GM21528 (cell line): ENCODE results near the gene NKIRAS1.
"Not testable (repeated sequence)": the region's sequence is repeated elsewhere in the genome, so short reads cannot be mapped to it uniquely, and the experiment has no call there.

Experiments
- ATAC-seq: cut with Tn5 transposase; IDR thresholded peaks from one replicate; pipeline ENCODE4 v1.9.1; 2021; ENCODE audit warnings: mild to moderate bottlenecking, moderate library complexity; ENCODE audit not compliant: unreplicated experiment, low FRiP score

The NKIRAS1 gene

DNA sequence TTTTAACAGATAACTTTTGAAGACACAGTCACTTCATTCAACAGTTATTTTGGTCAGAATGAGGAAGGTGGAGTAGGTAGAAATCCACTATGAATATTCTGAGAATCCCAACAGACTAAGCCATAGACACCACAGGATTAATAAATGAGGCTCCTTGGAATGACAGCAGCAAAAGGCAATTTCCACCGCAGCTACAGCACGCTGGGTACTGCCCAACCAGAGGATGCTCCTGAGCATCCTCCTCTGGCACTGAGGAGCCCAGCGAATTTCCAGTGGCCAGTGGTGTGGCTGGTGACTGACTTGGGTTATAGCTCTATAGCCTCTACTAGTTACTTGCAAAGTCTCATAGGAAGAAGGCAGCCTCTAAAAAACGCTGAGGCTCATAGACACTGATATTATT is 24.6 kb upstream of the NKIRAS1 start:
- no peak for ATAC-seq

DNA sequence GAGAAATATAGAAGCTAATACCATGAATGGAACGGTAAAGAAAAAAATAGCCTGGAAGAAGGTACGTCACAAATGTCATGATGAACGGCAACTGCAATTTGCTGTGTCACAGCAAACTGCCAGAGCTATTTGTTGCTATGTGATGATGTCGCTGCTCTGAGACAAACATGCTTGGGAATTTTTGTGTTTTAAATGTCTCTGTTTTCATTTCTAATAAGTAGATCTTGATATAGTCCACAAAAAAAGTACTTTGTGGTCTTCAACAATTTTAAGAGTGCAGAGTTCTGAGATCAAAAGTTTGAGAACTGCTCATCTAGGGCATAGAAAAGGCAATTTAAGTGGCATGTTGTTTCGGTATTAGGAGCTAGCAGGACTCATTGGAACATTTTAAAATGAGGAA is 24.0 kb upstream of the NKIRAS1 start:
- ATAC-seq, result no peak

DNA sequence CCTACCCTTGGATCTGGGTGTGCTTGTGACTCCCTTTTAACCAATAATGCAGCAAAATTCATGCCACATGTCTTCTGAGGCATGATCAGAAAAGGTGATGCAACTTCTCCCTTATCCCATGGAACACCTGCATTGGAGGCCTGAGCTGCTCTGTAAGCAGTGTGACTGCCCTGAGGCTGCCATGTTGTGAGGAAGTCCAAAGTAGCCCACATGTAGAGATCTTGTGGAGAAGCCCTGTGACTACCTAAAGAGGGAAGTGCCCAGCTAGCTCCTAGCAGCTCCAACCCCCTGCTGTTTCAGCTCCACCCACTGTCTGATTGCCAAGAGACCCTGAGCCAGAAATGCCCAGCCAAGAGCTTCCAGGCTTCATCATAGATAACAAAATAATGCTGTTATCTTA is 21.9 kb upstream of the NKIRAS1 start:
- ATAC-seq, result no peak

DNA sequence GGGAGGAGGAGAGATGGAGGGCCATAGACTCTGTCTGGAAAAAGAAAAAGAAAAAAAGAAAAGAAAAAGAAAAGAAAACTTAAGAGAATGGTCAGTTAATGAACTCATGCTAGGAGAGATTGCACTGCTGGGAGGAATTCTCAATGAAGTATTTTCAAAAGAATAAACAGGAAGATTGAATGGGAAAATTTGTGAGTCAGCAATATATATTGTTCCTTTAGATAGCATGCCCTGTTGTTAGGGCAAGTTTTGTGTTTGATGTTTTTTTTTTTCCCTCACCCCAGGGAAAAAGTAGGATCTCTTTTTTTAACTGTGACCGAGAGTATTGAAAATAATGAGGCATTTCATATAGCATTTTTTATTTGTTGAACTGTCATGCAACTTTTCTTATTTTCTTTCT is 20.5 kb upstream of the NKIRAS1 start:
- ATAC-seq, result no peak

- no peak for ATAC-seq
These were observed 17.5 kb upstream of the NKIRAS1 start for GRCh38 chr3:23934253-23934652.

DNA sequence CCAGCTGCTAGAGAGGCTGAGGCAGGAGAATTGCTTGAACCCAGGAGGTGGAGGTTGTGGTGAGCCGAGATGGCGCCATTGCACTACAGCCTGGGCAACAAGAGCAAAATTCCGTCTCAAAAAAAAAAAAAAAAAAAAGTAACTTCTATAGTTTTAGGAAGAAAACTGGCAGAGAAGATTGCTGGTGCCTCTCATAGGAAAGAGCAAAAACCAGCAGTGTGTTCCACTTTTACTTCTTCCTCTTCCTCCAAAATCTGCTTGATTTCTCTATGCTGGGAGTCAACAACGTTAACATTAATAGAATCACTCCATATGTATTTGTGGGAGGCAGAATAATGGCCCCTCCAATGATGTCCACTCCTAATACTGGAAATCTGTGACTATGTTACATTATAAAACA is 15.8 kb upstream of the NKIRAS1 start:
- no peak for ATAC-seq

DNA sequence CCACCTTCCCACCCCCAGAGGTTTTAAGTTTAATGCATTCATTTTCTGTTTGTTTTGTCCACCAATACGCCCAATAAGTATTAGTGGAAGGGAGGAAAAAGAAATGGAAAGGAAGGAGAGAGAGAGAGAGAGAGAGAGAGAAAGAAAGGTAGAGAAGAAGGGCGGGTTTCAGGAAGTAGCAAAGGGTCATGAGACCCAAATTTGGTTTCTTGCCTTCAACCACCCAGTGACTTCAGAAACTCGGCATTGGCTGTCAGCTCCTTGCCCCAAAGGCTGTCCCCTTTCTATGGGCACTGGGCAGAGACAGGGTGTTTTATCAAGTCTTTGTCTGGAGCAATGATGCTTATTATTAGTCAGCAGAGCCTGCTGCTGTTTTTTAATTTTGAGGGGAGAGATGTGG is 14.8 kb upstream of the NKIRAS1 start:
- no peak for ATAC-seq

DNA sequence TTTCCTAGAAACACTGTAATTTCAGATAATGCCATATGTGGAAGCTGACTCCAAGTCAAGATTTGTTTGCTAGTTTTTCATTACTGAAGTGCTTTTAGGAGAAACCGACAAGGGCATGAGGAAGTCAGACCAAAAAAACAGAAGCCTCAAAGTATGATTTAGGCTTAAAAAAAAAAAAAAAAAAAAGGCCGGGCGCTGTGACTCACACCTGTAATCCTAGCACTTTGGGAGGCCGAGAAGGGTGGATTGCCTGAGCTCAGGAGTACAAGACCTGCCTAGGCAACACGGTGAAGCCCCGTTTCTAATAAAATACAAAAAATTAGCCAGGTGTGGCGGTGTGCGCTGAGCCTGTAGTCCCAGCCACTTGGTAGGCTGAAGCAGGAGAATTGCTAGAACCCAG is 11.7 kb upstream of the NKIRAS1 start:
- ATAC-seq, result no peak

DNA sequence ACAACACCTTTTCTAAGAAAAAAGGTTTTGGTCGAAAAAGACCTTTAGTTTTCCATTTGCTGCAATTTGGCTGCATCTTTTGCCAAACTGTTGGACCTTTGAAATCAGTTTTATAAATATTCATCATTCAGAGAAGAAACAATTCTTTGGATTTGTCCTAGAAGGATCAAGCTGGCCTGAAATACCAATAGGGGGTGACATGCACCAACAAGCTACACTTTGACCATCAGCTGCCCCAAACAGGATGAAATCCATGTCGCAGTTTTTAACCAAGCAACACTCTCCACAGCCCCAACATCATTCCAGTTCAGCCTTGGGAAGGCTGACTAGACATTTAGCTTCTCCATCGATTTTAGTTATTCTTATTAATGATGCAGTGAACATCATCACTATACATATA is 9.9 kb upstream of the NKIRAS1 start:
- ATAC-seq, result no peak

DNA sequence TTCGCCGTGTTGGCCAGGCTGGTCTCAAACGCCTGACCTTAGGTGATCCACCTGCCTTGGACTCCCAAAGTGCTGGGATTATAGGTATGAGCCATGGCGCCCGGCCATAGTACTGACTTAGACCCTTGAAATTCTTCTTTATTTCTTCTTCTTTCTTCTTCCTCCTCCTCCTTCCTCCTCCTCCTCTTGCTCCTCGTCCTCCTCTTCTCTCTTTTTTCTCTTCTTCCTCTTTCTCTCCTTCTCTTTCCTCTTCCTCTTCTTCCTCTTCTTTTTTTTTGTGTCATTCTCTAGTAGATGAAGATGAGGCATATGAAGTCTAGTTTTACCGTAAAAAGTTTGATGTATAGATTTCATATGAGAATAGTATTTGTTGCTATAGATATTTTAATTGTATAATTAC is 9.5 kb upstream of the NKIRAS1 start:
- ATAC-seq, result no peak

DNA sequence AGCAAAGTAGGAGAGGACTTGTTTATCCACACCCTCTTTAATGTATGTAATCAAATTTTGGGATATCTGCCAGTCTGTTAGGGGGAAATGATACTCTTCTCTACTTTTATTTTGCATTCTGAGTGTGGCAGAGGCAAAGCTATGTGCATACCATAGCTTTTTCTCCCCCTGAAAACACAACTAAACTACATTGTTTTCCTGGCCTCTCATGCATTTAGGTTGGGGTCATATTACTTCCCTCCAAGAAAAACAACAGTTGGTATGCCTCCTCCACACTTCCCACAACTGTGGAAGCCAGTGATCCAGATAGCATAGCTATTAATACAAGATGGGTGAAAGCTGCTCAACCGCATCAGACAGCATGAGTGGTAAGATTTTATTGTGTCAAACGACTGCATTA is 7.0 kb upstream of the NKIRAS1 start:
- ATAC-seq, result no peak

DNA sequence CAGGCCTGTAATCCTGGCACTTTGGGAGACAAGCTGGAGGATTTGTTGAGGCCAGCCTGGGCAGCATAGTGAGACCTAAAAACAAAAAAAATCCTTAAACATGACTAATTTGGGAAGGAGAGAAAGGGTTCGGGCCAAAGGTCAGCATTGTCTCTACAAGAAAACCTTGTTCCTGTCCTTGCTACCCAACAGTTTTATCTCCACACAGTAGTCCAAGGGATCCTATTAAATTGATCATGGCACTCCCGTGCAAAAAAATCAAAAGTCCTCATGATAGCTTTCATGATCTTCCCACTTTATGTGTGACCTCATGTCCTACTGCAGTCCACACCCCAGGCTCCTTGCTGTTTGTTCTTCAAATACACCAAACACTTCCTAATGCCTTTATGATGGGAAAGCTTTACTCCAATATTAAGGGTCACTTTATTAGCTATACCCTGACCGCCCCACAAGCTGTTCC is 4.3 kb upstream of the NKIRAS1 start:
- ATAC-seq, result no peak

- no peak for ATAC-seq
These were observed 3.4 kb upstream of the NKIRAS1 start for GRCh38 chr3:23920151-23920655.

DNA sequence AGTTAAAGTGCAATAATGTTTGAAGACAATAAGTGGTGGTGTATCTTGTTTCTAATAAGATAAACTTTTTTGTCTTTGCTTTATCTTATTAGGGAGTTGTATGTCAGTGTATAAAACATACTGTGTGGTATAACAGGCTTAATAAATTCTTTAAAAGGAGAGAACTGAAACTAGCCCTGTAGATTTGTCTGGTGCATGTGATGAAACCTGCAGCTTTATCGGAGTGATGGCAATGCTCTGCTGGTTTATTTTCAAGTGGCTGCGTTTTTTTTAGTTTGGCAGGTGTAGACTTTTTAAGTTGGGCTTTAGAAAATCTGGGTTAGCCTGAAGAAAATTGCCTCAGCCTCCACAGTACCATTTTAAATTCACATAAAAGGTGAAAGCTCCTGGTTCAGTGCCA is 2.8 kb upstream of the NKIRAS1 start:
- no peak for ATAC-seq

DNA sequence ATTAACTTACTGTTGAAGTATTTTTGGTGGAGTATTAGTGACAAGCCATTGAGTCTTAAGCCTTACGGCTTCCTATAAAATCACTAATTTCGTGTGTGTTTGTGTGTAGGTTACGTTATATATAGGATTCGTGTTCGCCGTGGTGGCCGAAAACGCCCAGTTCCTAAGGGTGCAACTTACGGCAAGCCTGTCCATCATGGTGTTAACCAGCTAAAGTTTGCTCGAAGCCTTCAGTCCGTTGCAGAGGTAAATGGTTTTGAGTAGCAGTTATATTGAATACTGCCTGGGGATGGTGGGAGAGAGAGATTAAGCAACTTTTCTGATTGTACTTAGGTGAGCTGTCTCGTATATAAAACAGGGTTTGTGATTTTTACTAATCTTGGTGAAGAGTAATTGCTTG is 1.5 kb upstream of the NKIRAS1 start:
- not testable (repeated sequence) for ATAC-seq

GRCh38 chr3:23917679-23918303 is 1.0 kb upstream of the NKIRAS1 start:
- ATAC-seq, result not testable (repeated sequence)

DNA sequence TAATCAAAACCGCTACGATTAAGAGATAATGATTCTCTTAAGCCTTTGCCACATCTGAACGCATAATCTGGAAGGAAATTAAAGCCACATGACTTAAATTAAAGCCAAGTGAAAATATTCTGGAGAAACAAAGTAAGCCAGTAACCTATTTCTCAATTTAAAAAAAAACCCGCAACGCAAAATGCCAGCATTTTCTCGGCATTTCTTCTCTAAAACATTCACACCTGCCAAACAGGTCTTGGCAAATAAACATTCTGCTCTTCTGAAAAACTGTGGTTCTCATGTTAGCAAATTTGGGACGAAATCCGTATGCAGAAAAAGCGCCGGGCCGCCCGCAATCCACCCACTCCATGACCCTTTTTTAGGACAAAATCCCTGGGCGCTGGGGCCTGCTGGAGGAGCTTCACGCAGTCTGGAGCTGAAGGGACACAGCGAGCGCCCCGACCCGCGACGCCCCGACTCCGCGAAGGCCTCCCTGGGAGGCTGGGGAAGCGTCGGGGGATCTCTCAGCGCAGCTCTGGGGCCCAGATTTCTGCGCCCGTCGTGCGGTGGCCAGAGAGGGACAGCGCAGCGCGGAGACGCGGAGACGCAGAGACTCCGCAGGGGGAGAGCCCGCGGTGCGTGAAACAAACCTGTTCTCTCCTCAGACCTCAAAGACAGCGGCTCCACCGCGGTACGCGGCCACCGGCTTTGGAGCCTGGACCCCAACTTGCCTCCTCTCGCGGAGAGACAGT is 471 bp downstream of the NKIRAS1 start:
- peak; percentile 57 for ATAC-seq

DNA sequence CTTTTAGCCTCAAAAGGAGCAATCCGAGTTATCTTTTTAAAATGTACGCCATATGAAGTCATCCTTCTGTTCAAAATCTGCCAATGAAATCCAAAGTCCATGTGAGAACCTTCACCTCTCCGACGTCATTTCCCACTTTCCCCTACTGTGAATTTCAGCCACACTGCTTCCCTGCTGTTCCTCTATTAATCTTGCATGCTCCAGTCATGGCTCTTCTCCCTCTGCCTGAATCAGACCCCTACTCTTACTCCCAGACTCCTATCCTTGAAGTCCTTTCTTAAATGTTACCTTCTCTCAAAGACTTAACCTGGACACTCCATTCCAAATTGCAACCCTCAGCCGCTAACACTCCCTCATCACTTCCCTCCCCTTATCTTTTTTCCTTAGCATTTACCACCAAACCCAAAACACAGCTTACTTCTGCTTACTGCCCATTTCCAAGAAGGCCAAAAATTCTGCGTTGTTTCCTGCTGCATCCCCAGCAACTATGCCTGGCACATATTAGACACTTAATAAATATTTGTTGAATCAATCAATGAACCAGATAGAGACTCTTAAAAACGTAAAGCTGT is 1.2 kb downstream of the NKIRAS1 start:
- no peak for ATAC-seq

DNA sequence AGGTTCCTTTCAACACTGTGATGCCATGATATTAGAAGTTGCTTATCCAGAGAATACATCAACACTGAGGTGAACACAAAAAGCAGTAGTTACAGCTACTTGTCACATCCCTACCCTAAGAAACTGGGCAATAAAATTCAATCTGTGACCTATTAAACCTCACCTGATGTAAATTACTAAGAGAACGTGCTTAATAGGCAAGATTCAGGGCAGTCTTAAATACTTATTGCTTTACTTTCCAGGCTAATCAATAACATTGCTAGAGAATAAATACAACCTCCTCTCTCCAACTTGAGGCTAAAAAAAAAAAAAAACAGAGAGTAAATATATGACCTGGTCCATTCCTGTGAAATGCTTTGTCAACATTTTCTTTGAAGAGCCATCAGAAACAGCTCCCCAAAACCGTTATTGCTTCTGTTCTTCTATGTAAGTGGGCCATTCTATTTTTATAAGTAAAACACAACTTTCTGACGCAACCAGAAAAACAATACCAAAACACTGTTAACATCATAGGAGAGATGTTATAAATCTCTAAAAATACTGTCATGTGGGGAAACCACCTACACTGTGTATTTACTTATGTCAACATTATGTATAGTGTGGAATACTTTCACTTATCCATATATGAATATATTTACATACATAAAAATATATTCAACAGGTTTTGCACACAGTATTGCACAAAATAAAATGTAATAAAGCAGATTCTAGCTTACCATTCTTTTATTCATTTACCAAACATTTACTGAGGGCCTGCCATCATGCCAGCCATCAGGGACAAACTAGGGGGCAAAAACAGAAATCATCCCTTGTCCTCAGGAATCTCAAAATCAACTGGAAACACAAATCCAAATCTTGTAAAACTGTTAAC is 2.7 kb downstream of the NKIRAS1 start:
- ATAC-seq, result no peak

- ATAC-seq, result no peak
These were observed 3.6 kb downstream of the NKIRAS1 start for GRCh38 chr3:23913182-23913581.

GRCh38 chr3:23912335-23912734 is 4.5 kb downstream of the NKIRAS1 start:
- not testable (repeated sequence) for ATAC-seq
